SH-SY5Y (cell line): ENCODE results near the gene RBM19.

Experiments
- GATA2 ChIP-seq: IDR thresholded peaks from 2 replicates; pipeline ENCODE4 v1.6.1; 2011; ENCODE audit warnings: mild to moderate bottlenecking, low read depth, low read length
- GATA3 ChIP-seq: IDR thresholded peaks from 2 replicates; pipeline ENCODE4 v1.6.1; 2011; ENCODE audit warnings: low read depth, mild to moderate bottlenecking, low read length, moderate library complexity

DNA sequence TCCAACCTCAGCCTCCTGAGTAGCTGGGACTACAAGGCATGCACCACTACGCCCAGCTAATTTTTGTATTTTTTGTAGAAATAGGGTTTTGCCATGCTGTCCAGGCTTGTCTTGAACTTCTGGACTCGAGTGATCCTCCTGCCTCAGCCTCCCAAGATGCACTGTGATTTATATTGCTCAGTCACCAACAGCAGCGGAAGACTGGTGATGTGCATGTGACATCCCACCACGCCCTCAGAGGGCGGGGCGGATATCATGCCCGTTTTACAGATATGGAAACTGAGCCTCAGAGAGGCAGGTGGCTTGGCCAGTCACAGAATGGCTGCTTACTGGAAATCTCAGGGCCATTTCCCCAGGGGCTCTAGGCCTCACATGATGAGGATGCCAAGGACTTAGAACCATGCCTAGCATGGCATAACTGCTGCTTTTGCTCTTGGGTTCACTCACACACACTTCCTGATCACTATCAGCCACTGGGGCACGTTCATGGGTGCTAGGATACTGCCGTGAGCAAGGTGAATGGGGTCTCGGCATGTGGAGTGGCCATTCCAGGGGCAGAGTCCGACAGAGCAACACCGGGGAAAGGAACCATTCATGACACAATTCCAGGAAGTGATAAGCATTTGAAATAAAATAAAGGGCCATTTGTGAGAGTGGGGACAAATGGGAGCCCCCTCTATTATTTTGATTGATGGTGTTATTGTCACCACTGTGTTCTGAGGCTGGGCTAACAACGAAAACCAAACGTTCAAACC, 31.9 kb downstream of the RBM19 start:
- TF ChIP-seq GATA2 (no peak), GATA3 (no peak)
